ENCODE results near the gene TRNT1. TPM values are rescaled to one million over a fixed set of nuclear protein-coding genes. Genes with fewer than 3 reads are reported as not detected.

TRNT1 gene
- total RNA-seq, 1 experiment from 2014 or later: 21.4 TPM

DNA sequence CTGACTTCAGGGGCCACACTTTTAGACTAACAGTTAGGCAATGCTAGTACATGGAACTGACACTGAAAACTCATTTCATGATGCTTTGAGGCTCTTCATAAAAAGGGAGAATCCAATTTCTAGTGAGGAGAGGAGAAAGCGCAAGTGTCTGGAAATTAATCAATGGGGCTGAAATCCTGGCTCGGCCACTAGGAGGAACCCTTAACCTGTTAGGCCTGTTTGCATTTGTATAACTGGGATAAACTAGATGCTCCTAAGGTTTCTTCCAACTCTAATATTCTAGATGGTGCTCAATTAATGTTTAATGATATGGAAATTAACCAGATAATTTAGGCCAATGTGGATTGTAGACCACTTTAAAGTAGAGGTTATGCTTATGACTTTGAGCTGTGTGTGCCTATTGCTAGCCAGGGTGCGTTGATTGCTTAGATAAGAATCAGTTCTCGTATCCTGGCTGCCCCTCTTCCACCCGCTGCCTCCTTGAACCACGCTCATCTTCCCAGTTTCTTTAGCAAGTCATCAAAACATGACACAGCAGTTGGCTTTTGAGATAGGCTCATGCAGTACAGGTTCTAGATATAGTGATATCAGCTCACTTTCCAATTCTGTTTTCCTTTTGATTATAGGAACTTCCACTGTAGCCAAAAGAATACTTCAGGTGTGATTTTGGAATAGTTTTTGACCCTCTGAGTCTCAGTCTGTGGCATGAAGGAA is 69.6 kb downstream of the TRNT1 start:
- no peaks in the 10 kb centered on the region for H3K79me2 ChIP-seq (ENCODE audit: insufficient read depth, low read length)
- H3K9me3 ChIP-seq (ENCODE audit: control insufficient read depth in 1 of 2, insufficient read depth in 1 of 2, low read depth in 1 of 2, low read length in 2 of 2): no peaks in the 10 kb centered on the region
- H3K4me3 ChIP-seq (replicated peaks in 1 of 2; ENCODE audit: low read depth in 1 of 2, low read length in 2 of 2): no peak overlapping the region
- TF ChIP-seq ATF3 (IDR thresholded peaks at IDR 0.05): no peak
- TF ChIP-seq SRF (IDR thresholded peaks at IDR 0.05; ENCODE audit: low read depth): no peak
- no peak for TF ChIP-seq POLR2AphosphoS5 (IDR thresholded peaks at IDR 0.05; ENCODE audit: low read depth, low read length)
- TF ChIP-seq CBX3 (IDR thresholded peaks at IDR 0.05; ENCODE audit: low read depth): no peak
- no peak for TF ChIP-seq EZH2 (IDR thresholded peaks at IDR 0.05)
- no peak for TF ChIP-seq EGR1 (IDR thresholded peaks at IDR 0.05; ENCODE audit: low read depth)
- TF ChIP-seq TCF7L2 (IDR thresholded peaks at IDR 0.05; ENCODE audit: borderline replicate concordance, extremely low read depth, insufficient read depth, insufficient read length): no peak
- peak; percentile 51 for TF ChIP-seq RAD21 (IDR thresholded peaks at IDR 0.05; ENCODE audit: low read depth)
- TF ChIP-seq, protein P1, sequence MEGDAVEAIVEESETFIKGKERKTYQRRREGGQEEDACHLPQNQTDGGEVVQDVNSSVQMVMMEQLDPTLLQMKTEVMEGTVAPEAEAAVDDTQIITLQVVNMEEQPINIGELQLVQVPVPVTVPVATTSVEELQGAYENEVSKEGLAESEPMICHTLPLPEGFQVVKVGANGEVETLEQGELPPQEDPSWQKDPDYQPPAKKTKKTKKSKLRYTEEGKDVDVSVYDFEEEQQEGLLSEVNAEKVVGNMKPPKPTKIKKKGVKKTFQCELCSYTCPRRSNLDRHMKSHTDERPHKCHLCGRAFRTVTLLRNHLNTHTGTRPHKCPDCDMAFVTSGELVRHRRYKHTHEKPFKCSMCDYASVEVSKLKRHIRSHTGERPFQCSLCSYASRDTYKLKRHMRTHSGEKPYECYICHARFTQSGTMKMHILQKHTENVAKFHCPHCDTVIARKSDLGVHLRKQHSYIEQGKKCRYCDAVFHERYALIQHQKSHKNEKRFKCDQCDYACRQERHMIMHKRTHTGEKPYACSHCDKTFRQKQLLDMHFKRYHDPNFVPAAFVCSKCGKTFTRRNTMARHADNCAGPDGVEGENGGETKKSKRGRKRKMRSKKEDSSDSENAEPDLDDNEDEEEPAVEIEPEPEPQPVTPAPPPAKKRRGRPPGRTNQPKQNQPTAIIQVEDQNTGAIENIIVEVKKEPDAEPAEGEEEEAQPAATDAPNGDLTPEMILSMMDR (IDR thresholded peaks at IDR 0.05 in 2 of 3, conservative IDR thresholded peaks at IDR 0.05 in 1 of 3; ENCODE audit: borderline replicate concordance in 1 of 3, insufficient read depth in 1 of 3, low read depth in 2 of 3, low read length in 2 of 3): peak; percentile 30 to 70 (median 60); a peak in 5 of 6 replicates
- TF ChIP-seq MAX (IDR thresholded peaks at IDR 0.05): no peak
- peak; percentile 73 for ATAC-seq
- H3K9ac ChIP-seq (ENCODE audit: low read length): no peak overlapping the region
- no peak overlapping the region for H3K4me2 ChIP-seq (ENCODE audit: low read length)
- CTCF ChIA-PET: interaction anchor here (1.3 kb wide), 1 partner anchor 1076 kb away, joined by 3 read pairs; no protein-coding TSS in a partner anchor
- intact Hi-C loops (cut with micrococcal nuclease): no loop called here
- no peak overlapping the region for H2AFZ ChIP-seq (ENCODE audit: low read depth, low read length, poor library complexity, severe bottlenecking)
- BruUV-seq (replicated peaks): no TSS peak
- no peaks in the 10 kb centered on the region for H3K4me1 ChIP-seq (ENCODE audit: control insufficient read depth in 1 of 2, insufficient read depth in 2 of 2, low read length in 2 of 2)
- H4K20me1 ChIP-seq (ENCODE audit: insufficient read depth): no peaks in the 10 kb centered on the region
- POLR2A ChIA-PET: no interaction called here
- RAD21 ChIA-PET (ENCODE audit: low non-redundant PET in 1 of 2, low total read pairs in 2 of 2, uncharacterized antibody in 2 of 2, unreplicated experiment in 2 of 2): no interaction called here
- no peaks in the 10 kb centered on the region for H3K9me2 ChIP-seq (ENCODE audit: insufficient read depth)
- DNase-seq (ENCODE audit: low read depth, low spot score): peak; percentile 4
- no peaks in the 10 kb centered on the region; the same call in 1 of the 2 replicates for H3K27me3 ChIP-seq (ENCODE audit: insufficient read depth, low read length)
- H3K27ac ChIP-seq (ENCODE audit: low read depth, low read length): no peak overlapping the region
- H3K36me3 ChIP-seq (ENCODE audit: control insufficient read depth in 1 of 2, insufficient read depth in 2 of 2, low read length in 2 of 2): no peaks in the 10 kb centered on the region

Other genes starting within 250 kb of the TRNT1 start
- gene IL5RA, start 16.6 kb upstream of the TRNT1 start, total RNA-seq (2021; ENCODE audit: unreplicated experiment): not detected
- gene CRBN, start 52.8 kb downstream of the TRNT1 start, total RNA-seq (2021; ENCODE audit: unreplicated experiment): 29.1 TPM